ENCODE results near the gene ANKRD55. TPM values are rescaled to one million over a fixed set of nuclear protein-coding genes. Genes with fewer than 3 reads are reported as not detected.
A peak's percentile ranks its signal among the peaks of the same experiment; 100 is the strongest.

Gene ANKRD55
- total and polyA plus RNA-seq, 8 donors, result 0.06 TPM; not detected in 7

GRCh38 chr5:56176155-56176798 lies 56.9 kb downstream of the ANKRD55 start:
- DNase-seq (no peak), FAIRE-seq (no peak), ATAC-seq (peak in 3 of 4 donors; percentile 63 to 70 (median 65))
- Histone ChIP-seq H3K36me3 (no peaks in the 10 kb centered on the region), H3K4me3 (no peak overlapping the region), H3K9me3 (no peaks in the 10 kb centered on the region), H3K4me1 (no peaks in the 10 kb centered on the region), H3K27me3 (no peaks in the 10 kb centered on the region), H3K27ac (no peak overlapping the region)
- intact Hi-C loops (cut with DNase I), result no loop called here
- 92% methylated on average over 6 of the region's 6 CpGs for WGBS, 2 donors
- no peak for TF ChIP-seq CTCF (IDR thresholded peaks at IDR 0.05)

GRCh38 chr5:56175488-56175887 lies 57.6 kb downstream of the ANKRD55 start:
- Histone ChIP-seq H3K36me3 (no peaks in the 10 kb centered on the region), H3K27me3 (no peaks in the 10 kb centered on the region), H3K4me1 (peaks cover 0 to 4% (median 0%) of the 10 kb centered on the region in 3 donors), H3K9me3 (no peaks in the 10 kb centered on the region), H3K27ac (no peak overlapping the region), H3K4me3 (no peak overlapping the region)
- no peak for FAIRE-seq
- WGBS, 2 donors, result 42 to 44% methylated on average over 3 of the region's 3 CpGs
- peak in 3 of 4 donors; percentile 50 to 76 (median 74) for ATAC-seq
- TF ChIP-seq CTCF (IDR thresholded peaks at IDR 0.05), result no peak
- no peak for DNase-seq
- intact Hi-C loops (cut with DNase I), result no loop called here

- Histone ChIP-seq H3K9me3 (no peaks in the 10 kb centered on the region), H3K36me3 (no peaks in the 10 kb centered on the region), H3K4me3 (no peak overlapping the region), H3K27me3 (no peaks in the 10 kb centered on the region), H3K4me1 (peaks cover 0 to 4% (median 0%) of the 10 kb centered on the region in 3 donors), H3K27ac (no peak overlapping the region)
- ATAC-seq, result peak in 2 of 4 donors; percentile 14 to 37
- intact Hi-C loops (cut with DNase I), result no loop called here
- DNase-seq, result no peak
- no peak for TF ChIP-seq CTCF (IDR thresholded peaks at IDR 0.05)
- FAIRE-seq, result no peak
Measured at GRCh38 chr5:56175021-56175420, 58.1 kb downstream of the ANKRD55 start.

- no peak for TF ChIP-seq CTCF (IDR thresholded peaks at IDR 0.05)
- peaks cover 0 to 4% (median 0%) of the 10 kb centered on the region in 3 donors for H3K4me1 ChIP-seq
- no peak for DNase-seq
- 55 to 62% methylated on average over 1 of the region's 1 CpG for WGBS, 2 donors
- intact Hi-C loops (cut with DNase I), result no loop called here
- ATAC-seq, result no peak
- no peak overlapping the region for H3K27ac ChIP-seq
- H3K36me3 ChIP-seq, result no peaks in the 10 kb centered on the region
- no peak overlapping the region for H3K4me3 ChIP-seq
- H3K9me3 ChIP-seq, result no peaks in the 10 kb centered on the region
- no peak for FAIRE-seq
- H3K27me3 ChIP-seq, result no peaks in the 10 kb centered on the region
Measured at GRCh38 chr5:56172241-56172640, 60.9 kb downstream of the ANKRD55 start.

- DNase-seq (peak in 3 of 6 donors; percentile 47 to 53 (median 47)), FAIRE-seq (no peak), ATAC-seq (peak; percentile 48 to 93 (median 68))
- 34 to 62% methylated on average over 4 of the region's 4 CpGs for WGBS, 2 donors
- no peak for TF ChIP-seq CTCF (IDR thresholded peaks at IDR 0.05)
- no peak overlapping the region for H3K27ac ChIP-seq
- intact Hi-C loops (cut with DNase I), result no loop called here
- no peak overlapping the region for H3K4me3 ChIP-seq
- H3K27me3 ChIP-seq, result no peaks in the 10 kb centered on the region
- H3K36me3 ChIP-seq, result no peaks in the 10 kb centered on the region
- H3K4me1 ChIP-seq, result peaks cover 0 to 4% (median 0%) of the 10 kb centered on the region in 3 donors
- H3K9me3 ChIP-seq, result no peaks in the 10 kb centered on the region
Measured at GRCh38 chr5:56170557-56170956, 62.6 kb downstream of the ANKRD55 start.
